Activated naive CD8-positive, alpha-beta T cell (primary cell): ENCODE measurements around the gene TMEM154.

Source experiments
- H3K27ac Mint-ChIP-seq: one replicate; pipeline ENCODE4 v1.8.0; 2021; ENCODE audit warnings: mixed read lengths
- H3K27me3 Mint-ChIP-seq: one replicate; pipeline ENCODE4 v1.8.0; 2021; ENCODE audit warnings: mixed read lengths
- H3K36me3 Mint-ChIP-seq: one replicate; pipeline ENCODE4 v1.8.0; 2021; ENCODE audit warnings: mixed read lengths
- H3K4me1 Mint-ChIP-seq: one replicate; pipeline ENCODE4 v1.8.0; 2021; ENCODE audit warnings: low read depth, mixed read lengths
- H3K4me3 Mint-ChIP-seq: one replicate; pipeline ENCODE4 v1.8.0; 2021; ENCODE audit warnings: mild to moderate bottlenecking, mixed read lengths
- H3K9me3 Mint-ChIP-seq: one replicate; pipeline ENCODE4 v1.8.0; 2021; ENCODE audit warnings: low read depth, mixed read lengths

The TMEM154 gene

DNA sequence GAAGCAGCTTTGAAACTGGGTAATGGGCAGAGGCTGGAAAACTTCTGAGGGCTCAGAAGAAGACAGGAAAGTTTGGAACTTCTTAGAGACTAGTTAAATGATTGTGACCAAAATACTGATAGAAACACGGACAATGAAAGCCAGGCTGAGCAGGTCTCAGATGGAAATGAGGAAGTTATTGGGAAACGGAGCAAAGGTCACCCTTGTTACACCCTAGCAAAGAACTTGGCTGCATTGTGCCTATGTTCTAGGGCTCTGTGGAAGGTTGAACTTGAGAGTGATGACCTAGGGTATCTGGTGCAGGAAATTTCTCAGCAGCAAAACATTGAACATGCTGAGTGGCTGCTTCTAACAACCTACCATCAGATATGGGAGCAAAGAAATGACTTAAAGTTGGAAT, 93.1 kb downstream of the TMEM154 start:
- H3K4me1 Mint-ChIP-seq = peaks cover 10% of the 10 kb centered on the region
- H3K27ac Mint-ChIP-seq = no peak overlapping the region
- peaks cover 2% of the 10 kb centered on the region for H3K36me3 Mint-ChIP-seq
- no peaks in the 10 kb centered on the region for H3K9me3 Mint-ChIP-seq
- H3K27me3 Mint-ChIP-seq = peaks cover 7% of the 10 kb centered on the region
- H3K4me3 Mint-ChIP-seq = no peak overlapping the region

DNA sequence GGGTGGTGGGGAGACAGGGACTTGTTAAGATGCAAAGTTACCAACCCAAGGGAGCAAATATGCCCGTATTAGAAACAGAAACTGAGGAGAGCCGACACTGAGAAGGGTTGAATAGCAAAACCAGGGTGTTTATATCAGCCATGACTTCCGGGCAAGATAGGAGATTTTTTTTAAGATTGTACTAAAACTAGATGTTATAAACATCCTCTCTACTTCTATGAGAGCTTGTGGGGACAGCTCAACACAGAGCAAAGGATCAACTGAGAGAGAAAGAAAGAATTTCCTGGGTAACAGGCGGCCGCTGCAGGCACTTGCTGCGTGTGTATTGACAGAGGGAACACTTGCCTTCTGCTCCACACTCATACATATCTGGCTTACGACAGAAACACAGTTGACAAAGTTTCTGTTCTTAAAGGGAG, 94.8 kb downstream of the TMEM154 start:
- peaks cover 4% of the 10 kb centered on the region for H3K4me1 Mint-ChIP-seq
- peaks cover 2% of the 10 kb centered on the region for H3K36me3 Mint-ChIP-seq
- no peaks in the 10 kb centered on the region for H3K9me3 Mint-ChIP-seq
- peak overlapping the region; percentile 57 for H3K4me3 Mint-ChIP-seq
- peak overlapping the region; percentile 87 for H3K27ac Mint-ChIP-seq
- H3K27me3 Mint-ChIP-seq = peaks cover 4% of the 10 kb centered on the region

DNA sequence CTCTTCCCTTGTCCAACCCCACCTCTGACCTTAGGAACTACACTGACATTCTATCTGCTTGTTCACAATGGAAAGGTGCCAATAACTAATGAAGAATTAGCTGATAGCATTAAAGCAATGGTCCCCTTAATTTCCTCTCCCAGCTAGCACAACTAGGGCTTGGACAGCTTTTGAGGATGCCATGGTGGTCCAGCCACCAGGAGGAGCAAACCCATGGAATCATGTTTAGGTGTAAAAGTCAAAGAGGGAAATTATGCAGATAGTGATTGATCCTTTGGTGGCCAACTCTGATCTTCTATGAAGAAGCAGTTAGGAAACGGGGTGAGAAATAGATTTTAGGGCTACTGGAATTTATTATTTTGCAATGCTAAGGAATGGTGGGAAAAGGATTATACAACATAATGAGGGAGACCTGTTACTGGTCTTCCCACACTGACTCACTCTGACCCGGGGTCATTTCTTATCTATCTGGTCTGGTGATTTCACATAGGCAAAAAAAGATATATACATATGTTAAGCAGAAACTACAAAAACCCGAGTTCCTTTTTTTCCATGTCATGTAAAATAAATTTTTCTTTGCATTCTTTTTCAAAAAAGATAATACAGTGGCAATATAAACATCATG, 98.1 kb downstream of the TMEM154 start:
- Mint-ChIP-seq H3K36me3 (no peaks in the 10 kb centered on the region), H3K4me1 (peaks cover 4% of the 10 kb centered on the region), H3K4me3 (no peak overlapping the region), H3K9me3 (no peaks in the 10 kb centered on the region), H3K27ac (no peak overlapping the region), H3K27me3 (no peaks in the 10 kb centered on the region)

DNA sequence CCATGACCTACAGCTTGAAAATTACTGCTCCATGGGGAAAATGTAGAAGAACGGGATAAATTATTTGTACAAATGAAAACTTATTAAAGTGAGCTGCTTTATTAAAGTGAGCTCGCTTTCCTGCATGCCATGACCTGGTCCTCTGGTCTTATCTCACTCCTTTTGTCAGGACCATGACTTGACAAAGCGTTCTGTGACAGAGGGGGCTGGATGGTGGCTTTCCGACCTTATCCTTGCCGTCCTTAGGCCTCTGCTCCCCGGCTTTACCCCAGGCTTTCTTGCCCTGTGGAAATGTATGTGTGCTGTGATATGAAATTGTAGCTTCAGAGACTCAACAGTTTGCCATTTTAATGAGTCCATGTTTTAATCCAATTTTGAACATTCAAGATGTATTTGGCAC, 99.9 kb downstream of the TMEM154 start:
- H3K4me1 Mint-ChIP-seq = peaks cover 2% of the 10 kb centered on the region
- no peaks in the 10 kb centered on the region for H3K36me3 Mint-ChIP-seq
- H3K9me3 Mint-ChIP-seq = no peaks in the 10 kb centered on the region
- no peak overlapping the region for H3K27ac Mint-ChIP-seq
- H3K4me3 Mint-ChIP-seq = no peak overlapping the region
- H3K27me3 Mint-ChIP-seq = no peaks in the 10 kb centered on the region

DNA sequence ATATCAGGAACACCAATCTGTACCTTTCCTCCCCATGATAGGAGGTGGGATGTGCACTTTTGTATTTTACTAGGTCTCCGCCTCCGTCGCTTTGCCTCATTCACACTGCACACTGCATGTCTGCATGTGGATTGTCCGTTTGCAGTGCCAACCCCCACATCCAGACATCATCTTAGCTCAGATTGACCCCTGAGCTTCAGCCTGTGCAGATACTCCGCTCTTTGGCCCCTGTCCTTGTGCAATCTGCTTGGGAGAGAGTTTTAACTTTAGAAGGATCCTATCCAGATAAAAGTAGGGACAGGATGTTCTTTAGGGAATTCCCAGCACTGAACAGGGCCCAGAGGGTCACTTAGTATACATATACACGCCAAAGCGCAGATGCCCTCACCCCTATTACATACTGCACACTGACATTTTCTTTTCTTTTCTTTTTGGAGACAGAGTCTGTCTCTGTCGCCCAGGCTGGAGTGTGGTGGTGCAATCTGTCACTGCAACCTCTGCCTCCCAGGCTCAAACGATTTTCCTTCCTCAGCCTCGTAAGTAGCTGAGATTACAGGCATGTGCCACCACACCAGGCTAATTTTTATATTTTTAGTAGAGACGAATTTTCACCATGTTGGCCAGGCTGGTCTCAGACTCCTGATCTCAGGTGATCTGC, 100.6 kb downstream of the TMEM154 start:
- Mint-ChIP-seq H3K27me3 (no peaks in the 10 kb centered on the region), H3K27ac (no peak overlapping the region), H3K4me3 (no peak overlapping the region), H3K9me3 (no peaks in the 10 kb centered on the region), H3K36me3 (no peaks in the 10 kb centered on the region), H3K4me1 (no peaks in the 10 kb centered on the region)

GRCh38 chr4:152578670-152579069, 101.1 kb downstream of the TMEM154 start:
- Mint-ChIP-seq H3K36me3 (no peaks in the 10 kb centered on the region), H3K4me1 (no peaks in the 10 kb centered on the region), H3K27me3 (no peaks in the 10 kb centered on the region), H3K9me3 (no peaks in the 10 kb centered on the region), H3K27ac (no peak overlapping the region), H3K4me3 (no peak overlapping the region)

GRCh38 chr4:152577708-152578396, 101.9 kb downstream of the TMEM154 start:
- no peak overlapping the region for H3K4me3 Mint-ChIP-seq
- no peaks in the 10 kb centered on the region for H3K9me3 Mint-ChIP-seq
- H3K36me3 Mint-ChIP-seq = no peaks in the 10 kb centered on the region
- no peak overlapping the region for H3K27ac Mint-ChIP-seq
- H3K4me1 Mint-ChIP-seq = no peaks in the 10 kb centered on the region
- H3K27me3 Mint-ChIP-seq = no peaks in the 10 kb centered on the region

- Mint-ChIP-seq H3K9me3 (no peaks in the 10 kb centered on the region), H3K4me1 (no peaks in the 10 kb centered on the region), H3K36me3 (no peaks in the 10 kb centered on the region), H3K27me3 (no peaks in the 10 kb centered on the region), H3K4me3 (no peak overlapping the region), H3K27ac (no peak overlapping the region)
Observed at GRCh38 chr4:152575533-152575932, 104.3 kb downstream of the TMEM154 start.

GRCh38 chr4:152573861-152574260, 105.9 kb downstream of the TMEM154 start:
- Mint-ChIP-seq H3K4me1 (no peaks in the 10 kb centered on the region), H3K36me3 (no peaks in the 10 kb centered on the region), H3K9me3 (no peaks in the 10 kb centered on the region), H3K27me3 (no peaks in the 10 kb centered on the region), H3K4me3 (no peak overlapping the region), H3K27ac (no peak overlapping the region)

GRCh38 chr4:152572417-152573086, 107.2 kb downstream of the TMEM154 start:
- H3K4me3 Mint-ChIP-seq = no peak overlapping the region
- H3K27me3 Mint-ChIP-seq = no peaks in the 10 kb centered on the region
- no peaks in the 10 kb centered on the region for H3K36me3 Mint-ChIP-seq
- no peak overlapping the region for H3K27ac Mint-ChIP-seq
- H3K4me1 Mint-ChIP-seq = no peaks in the 10 kb centered on the region
- no peaks in the 10 kb centered on the region for H3K9me3 Mint-ChIP-seq

DNA sequence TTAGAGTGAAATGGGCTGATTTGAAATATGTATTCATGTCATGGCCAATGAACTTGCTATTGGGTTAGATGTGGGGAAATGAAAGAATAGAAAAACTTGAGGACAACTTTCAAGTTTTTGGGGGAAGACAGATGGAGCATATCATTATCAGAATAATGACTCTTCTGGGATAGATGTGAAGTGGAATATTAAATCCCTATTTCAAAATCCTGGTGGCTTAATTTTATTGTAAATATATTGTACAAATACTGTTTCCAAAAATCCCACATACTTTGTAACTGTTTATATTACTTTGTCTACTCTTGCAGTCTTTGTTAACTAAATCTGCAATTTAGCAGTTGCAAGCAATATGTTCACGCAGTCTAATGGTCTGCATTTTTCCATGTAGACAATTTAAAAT, 108.0 kb downstream of the TMEM154 start:
- H3K36me3 Mint-ChIP-seq = no peaks in the 10 kb centered on the region
- no peak overlapping the region for H3K4me3 Mint-ChIP-seq
- H3K27me3 Mint-ChIP-seq = no peaks in the 10 kb centered on the region
- H3K4me1 Mint-ChIP-seq = no peaks in the 10 kb centered on the region
- H3K9me3 Mint-ChIP-seq = no peaks in the 10 kb centered on the region
- H3K27ac Mint-ChIP-seq = no peak overlapping the region

DNA sequence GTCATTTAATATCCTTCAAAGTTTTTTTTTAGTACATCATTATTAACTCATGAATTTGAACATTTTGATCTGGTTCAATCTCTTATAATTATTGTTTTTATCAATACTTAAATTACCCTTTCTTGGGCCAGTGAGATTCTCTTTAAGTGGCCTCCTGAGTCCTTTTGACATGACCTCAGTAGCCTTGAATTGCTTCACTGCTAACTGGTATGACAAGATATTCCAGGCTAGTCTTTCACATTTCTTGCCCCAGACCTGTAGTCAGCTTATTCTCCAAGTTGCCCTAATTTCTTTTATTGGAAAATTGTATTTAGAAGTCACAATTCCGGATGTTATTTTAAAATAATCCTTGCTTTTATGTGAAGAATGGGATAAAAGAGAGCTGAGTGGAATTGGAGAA, 108.5 kb downstream of the TMEM154 start:
- Mint-ChIP-seq H3K36me3 (no peaks in the 10 kb centered on the region), H3K9me3 (no peaks in the 10 kb centered on the region), H3K4me1 (no peaks in the 10 kb centered on the region)

More for the DNA sequence above, 108.5 kb downstream of the TMEM154 start:
- H3K27ac Mint-ChIP-seq = no peak overlapping the region
- no peak overlapping the region for H3K4me3 Mint-ChIP-seq
- H3K27me3 Mint-ChIP-seq = no peaks in the 10 kb centered on the region
